Epithelial cell of prostate (primary cell): Measurements from ENCODE around the gene PFKP.
A peak's percentile ranks its signal among the peaks of the same experiment; 100 is the strongest.

ENCODE experiments used
- DNase-seq: peaks from one replicate; pipeline ENCODE4 v3.0.0-alpha.2; 2011; ENCODE audit warnings: low read depth, low spot score
- H3K27ac ChIP-seq: fragments of 450-650 bp; 2 replicates; pipeline ENCODE4 v1.5.1; 2017; ENCODE audit warnings: mild to moderate bottlenecking

The PFKP gene

GRCh38 chr10:3128379-3129130, 61.2 kb downstream of the PFKP start:
- no peak overlapping the region for H3K27ac ChIP-seq
- DNase-seq: no peak

GRCh38 chr10:3129581-3130340, 62.4 kb downstream of the PFKP start:
- no peak for DNase-seq
- H3K27ac ChIP-seq: peak overlapping the region; percentile 67

- peak; percentile 84 for DNase-seq
- peak overlapping the region; percentile 67 for H3K27ac ChIP-seq
These were observed 63.8 kb downstream of the PFKP start for GRCh38 chr10:3131098-3131497.

GRCh38 chr10:3132036-3133025, 65.0 kb downstream of the PFKP start:
- no peak for DNase-seq
- H3K27ac ChIP-seq: peak overlapping the region; percentile 67

- peak overlapping the region; percentile 67 for H3K27ac ChIP-seq
- DNase-seq: no peak
These were observed 66.6 kb downstream of the PFKP start for GRCh38 chr10:3133948-3134347.

- no peak for DNase-seq
- no peak overlapping the region for H3K27ac ChIP-seq
These were observed 67.7 kb downstream of the PFKP start for GRCh38 chr10:3135006-3135405.

- peak overlapping the region; percentile 26 for H3K27ac ChIP-seq
- DNase-seq: no peak
These were observed 69.0 kb downstream of the PFKP start for GRCh38 chr10:3136336-3136735.

- no peak for DNase-seq
- H3K27ac ChIP-seq: peak overlapping the region; percentile 26
These were observed 69.6 kb downstream of the PFKP start for GRCh38 chr10:3136763-3137611.

- no peak for DNase-seq
- no peak overlapping the region for H3K27ac ChIP-seq
These were observed 70.8 kb downstream of the PFKP start for GRCh38 chr10:3137958-3138726.

GRCh38 chr10:3139216-3139910, 72.0 kb downstream of the PFKP start:
- DNase-seq: no peak
- H3K27ac ChIP-seq: peak overlapping the region; percentile 8

GRCh38 chr10:3140280-3140679, 72.9 kb downstream of the PFKP start:
- DNase-seq: no peak
- no peak overlapping the region for H3K27ac ChIP-seq

- DNase-seq: no peak
- no peak overlapping the region for H3K27ac ChIP-seq
These were observed 74.1 kb downstream of the PFKP start for GRCh38 chr10:3141351-3142005.

GRCh38 chr10:3142146-3142875, 75.0 kb downstream of the PFKP start:
- peak overlapping the region; percentile 2 for H3K27ac ChIP-seq
- no peak for DNase-seq

GRCh38 chr10:3143366-3143765, 76.0 kb downstream of the PFKP start:
- no peak overlapping the region for H3K27ac ChIP-seq
- no peak for DNase-seq

GRCh38 chr10:3143791-3144434, 76.6 kb downstream of the PFKP start:
- DNase-seq: no peak
- H3K27ac ChIP-seq: no peak overlapping the region

GRCh38 chr10:3145366-3145765, 78.0 kb downstream of the PFKP start:
- DNase-seq: no peak
- H3K27ac ChIP-seq: no peak overlapping the region

- H3K27ac ChIP-seq: no peak overlapping the region
- no peak for DNase-seq
These were observed 78.9 kb downstream of the PFKP start for GRCh38 chr10:3146289-3146688.
